GM23338 (cell line): ENCODE measurements around the gene SUCLG2. TPM values are rescaled to one million over a fixed set of nuclear protein-coding genes. Genes with fewer than 3 reads are reported as not detected.

Source experiments
- ATAC-seq: fragments of 200-7000 bp; cut with Tn5 transposase; 3 replicates; pipeline ENCODE4 v1.9.1; 2020
- DNase-seq: peaks from one replicate; pipeline ENCODE4 v3.0.0-alpha.2; 2015; ENCODE audit warnings: low spot score
- H2AFZ ChIP-seq: fragments of 200-600 bp; sonication (generic); 2 replicates; pipeline ENCODE4 v1.8.0; 2016; ENCODE audit warnings: antibody characterized with exemption, mild to moderate bottlenecking, moderate library complexity
- H3F3A ChIP-seq: fragments of 200-600 bp; sonication (generic); replicated peaks from 2 replicates; pipeline ENCODE4 v1.8.0; 2017; ENCODE audit warnings: antibody characterized with exemption, mixed run types, low read depth
- H3K27ac ChIP-seq: fragments of 200-600 bp; sonication (generic); 2 replicates; pipeline ENCODE4 v1.6.1; 2016; ENCODE audit warnings: low read depth
- H3K27me3 ChIP-seq: fragments of 200-600 bp; sonication (generic); 2 replicates; pipeline ENCODE4 v1.8.0; 2016; ENCODE audit warnings: mild to moderate bottlenecking, mixed run types, moderate library complexity; ENCODE audit not compliant: insufficient read depth
- H3K36me3 ChIP-seq: fragments of 200-600 bp; sonication (generic); 2 replicates; pipeline ENCODE4 v1.8.0; 2016; ENCODE audit warnings: mild to moderate bottlenecking; ENCODE audit not compliant: insufficient read depth
- H3K4me1 ChIP-seq: fragments of 200-600 bp; sonication (generic); 2 replicates; pipeline ENCODE4 v1.8.0; 2016; ENCODE audit warnings: mild to moderate bottlenecking, moderate library complexity; ENCODE audit not compliant: insufficient read depth
- H3K4me2 ChIP-seq: fragments of 200-600 bp; sonication (generic); 2 replicates; pipeline ENCODE4 v1.7.1; 2017; ENCODE audit warnings: mixed run types
- H3K4me3 ChIP-seq: fragments of 200-600 bp; sonication (generic); 2 replicates; pipeline ENCODE4 v1.6.1; 2016; ENCODE audit warnings: mixed run types
- H3K79me2 ChIP-seq: fragments of 200-600 bp; sonication (generic); replicated peaks from 2 replicates; pipeline ENCODE4 v1.8.0; 2017; ENCODE audit warnings: mild to moderate bottlenecking; ENCODE audit not compliant: insufficient read depth
- H3K9me2 ChIP-seq: fragments of 200-600 bp; sonication (generic); 2 replicates; pipeline ENCODE4 v1.8.0; 2017; ENCODE audit not compliant: insufficient read depth
- H4K20me1 ChIP-seq: fragments of 200-600 bp; sonication (generic); replicated peaks from 2 replicates; pipeline ENCODE4 v1.8.0; 2017; ENCODE audit warnings: mild to moderate bottlenecking; ENCODE audit not compliant: insufficient read depth
- H3K27ac Mint-ChIP-seq: 2 replicates; pipeline ENCODE4 v1.8.0; 2020; ENCODE audit warnings: inconsistent platforms, mild to moderate bottlenecking, moderate library complexity, mixed read lengths
- H3K27me3 Mint-ChIP-seq: 3 replicates; pipeline ENCODE4 v1.8.0; 2022; ENCODE audit warnings: low read depth, mild to moderate bottlenecking, moderate library complexity, mixed read lengths, inconsistent platforms; ENCODE audit not compliant: insufficient read depth, poor library complexity
- H3K36me3 Mint-ChIP-seq: 3 replicates; pipeline ENCODE4 v1.8.0; 2021; ENCODE audit warnings: low read depth, mild to moderate bottlenecking, inconsistent platforms, moderate library complexity, mixed read lengths
- H3K4me1 Mint-ChIP-seq: 3 replicates; pipeline ENCODE4 v1.8.0; 2020; ENCODE audit warnings: mild to moderate bottlenecking, inconsistent platforms, mixed read lengths
- H3K4me3 Mint-ChIP-seq: 3 replicates; pipeline ENCODE4 v1.8.0; 2021; ENCODE audit warnings: moderate library complexity, mild to moderate bottlenecking, inconsistent platforms, mixed read lengths
- H3K9me3 Mint-ChIP-seq: 3 replicates; pipeline ENCODE4 v1.8.0; 2020; ENCODE audit warnings: moderate library complexity, mild to moderate bottlenecking, inconsistent platforms, mixed read lengths
- CREB1 ChIP-seq: fragments of 250-450 bp; sonication (Bioruptor Pico); IDR thresholded peaks from 2 replicates; pipeline ENCODE4 v1.5.0; 2020; ENCODE audit warnings: low read depth, mild to moderate bottlenecking, moderate library complexity
- ETS1 ChIP-seq: IDR thresholded peaks from 2 replicates; pipeline ENCODE4 v1.6.1; 2016; ENCODE audit warnings: antibody characterized with exemption
- EZH2 ChIP-seq: fragments of 200-600 bp; sonication (generic); IDR thresholded peaks from one replicate; pipeline ENCODE4 v1.8.0; 2017; ENCODE audit warnings: antibody characterized with exemption, mild to moderate bottlenecking, low read depth; ENCODE audit not compliant: unreplicated experiment
- EZH2phosphoT487 ChIP-seq: fragments of 200-600 bp; sonication (generic); IDR thresholded peaks from one replicate; pipeline ENCODE4 v1.8.1; 2018; ENCODE audit warnings: antibody characterized with exemption; ENCODE audit not compliant: unreplicated experiment
- JUNB ChIP-seq: IDR thresholded peaks from one replicate; pipeline ENCODE4 v1.6.1; 2016; ENCODE audit warnings: antibody characterized with exemption; ENCODE audit not compliant: unreplicated experiment
- NANOG ChIP-seq: IDR thresholded peaks from 2 replicates; pipeline ENCODE4 v1.6.1; 2016; ENCODE audit warnings: antibody characterized with exemption, borderline replicate concordance
- POLR2AphosphoS5 ChIP-seq: IDR thresholded peaks from 2 replicates; pipeline ENCODE4 v1.6.1; 2016; ENCODE audit warnings: antibody characterized with exemption, low read depth
- REST ChIP-seq: IDR thresholded peaks from one replicate; pipeline ENCODE4 v1.6.1; 2018; ENCODE audit warnings: antibody characterized with exemption; ENCODE audit not compliant: unreplicated experiment
- STAT1 ChIP-seq: IDR thresholded peaks from one replicate; pipeline ENCODE4 v1.6.1; 2016; ENCODE audit warnings: antibody characterized with exemption; ENCODE audit not compliant: unreplicated experiment
- ZNF114 ChIP-seq: fragments of 250-450 bp; sonication (Bioruptor Pico); IDR thresholded peaks from 2 replicates; pipeline ENCODE4 v1.5.0; 2020; ENCODE audit warnings: mild to moderate bottlenecking, moderate library complexity
- ZNF331 ChIP-seq: fragments of 250-450 bp; sonication (Bioruptor Pico); IDR thresholded peaks from 2 replicates; pipeline ENCODE4 v1.5.0; 2020; ENCODE audit warnings: low read depth, mild to moderate bottlenecking, moderate library complexity
- polyA plus RNA-seq: library from polyadenylated mRNA; unstranded; fragments of >200 nt; fragmentation: Nextera tagmentation; extraction: Ambion mirVana; gene quantifications from 2 replicates; pipeline ENCODE4 v1.2.1, GENCODE V29; 2016
- total RNA-seq: library from RNA; depleted of rRNA; stranded (reverse); fragments of >200 nt; shearing (Covaris generic); gene quantifications from 2 replicates; pipeline ENCODE4 v1.2.3, GENCODE V29; 2014
- TF ChIP-seq, protein P1 (sequence below), 2 experiments: fragments of 200-600 bp in 1 of 2; sonication (generic) in 1 of 2; conservative IDR thresholded peaks; 2 replicates each; pipeline versions ENCODE4 v1.5.1 to v1.6.1; 2016 to 2017; ENCODE audit warnings: antibody characterized with exemption in 2 of 2, low read depth in 2 of 2, mild to moderate bottlenecking in 2 of 2, moderate library complexity in 1 of 2
- TF ChIP-seq, protein P2 (sequence below): fragments of 250-450 bp; sonication (Bioruptor Pico); IDR thresholded peaks from 2 replicates; pipeline ENCODE4 v1.5.0; 2020; ENCODE audit warnings: mild to moderate bottlenecking, moderate library complexity

SUCLG2 gene
- total and polyA plus RNA-seq, 2 experiments from 2014 or later: 29.3 to 39.0 TPM

DNA sequence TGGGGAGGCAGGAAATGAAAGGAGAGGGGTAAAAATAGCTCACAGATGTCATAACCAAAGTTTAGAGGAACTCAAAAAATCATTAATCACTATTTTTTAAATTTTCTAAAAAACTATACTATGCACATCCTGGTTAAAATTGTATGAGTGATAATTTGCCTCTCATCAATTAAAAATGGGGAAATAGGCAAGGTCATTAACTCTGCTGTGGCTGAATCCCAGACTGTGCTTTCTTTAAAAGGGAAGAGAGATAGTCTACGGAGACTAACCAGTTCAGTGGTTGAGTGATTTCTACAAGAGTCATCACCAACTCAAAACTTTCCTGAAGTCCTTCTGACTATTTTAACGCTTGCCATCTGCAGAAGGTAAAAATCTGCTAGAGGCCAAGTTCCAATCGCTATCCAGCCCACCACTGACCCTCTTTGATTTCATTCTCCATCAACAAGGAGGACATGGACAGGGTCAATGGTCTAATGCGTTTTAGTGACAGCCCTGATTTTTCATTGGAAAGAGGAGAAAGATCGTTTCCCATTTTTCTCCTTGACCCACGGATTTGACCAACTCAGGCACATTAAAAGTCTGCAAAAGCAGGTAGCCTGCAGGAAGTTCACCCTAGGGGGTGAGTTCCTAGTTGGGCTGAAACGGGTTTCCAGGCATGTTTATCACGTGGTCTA lies 850 bp downstream of the SUCLG2 start:
- Histone ChIP-seq H3K27ac (peak overlapping the region; percentile 28), H3K36me3 (no peaks in the 10 kb centered on the region), H3K27me3 (no peaks in the 10 kb centered on the region), H4K20me1 (no peaks in the 10 kb centered on the region), H3K9me2 (no peaks in the 10 kb centered on the region), H3F3A (no peaks in the 10 kb centered on the region), H2AFZ (peak overlapping the region; percentile 99), H3K4me3 (peak overlapping the region; percentile 72), H3K79me2 (peaks cover 13% of the 10 kb centered on the region), H3K4me2 (peak overlapping the region; percentile 78), H3K4me1 (peaks cover 14% of the 10 kb centered on the region)
- ATAC-seq (peak; percentile 25; the same call in 2 of the 3 replicates), DNase-seq (peak; percentile 11)
- peaks cover 15% of the 10 kb centered on the region for H3K36me3 Mint-ChIP-seq
- H3K9me3 Mint-ChIP-seq: no peaks in the 10 kb centered on the region; the same call in 2 of the 3 replicates
- peaks cover 2% of the 10 kb centered on the region for H3K27me3 Mint-ChIP-seq
- peaks cover 26% of the 10 kb centered on the region for H3K4me1 Mint-ChIP-seq
- no peak for TF ChIP-seq REST
- no peak for TF ChIP-seq ZNF331 (CRISPR knock-in tag)
- TF ChIP-seq, protein P1, sequence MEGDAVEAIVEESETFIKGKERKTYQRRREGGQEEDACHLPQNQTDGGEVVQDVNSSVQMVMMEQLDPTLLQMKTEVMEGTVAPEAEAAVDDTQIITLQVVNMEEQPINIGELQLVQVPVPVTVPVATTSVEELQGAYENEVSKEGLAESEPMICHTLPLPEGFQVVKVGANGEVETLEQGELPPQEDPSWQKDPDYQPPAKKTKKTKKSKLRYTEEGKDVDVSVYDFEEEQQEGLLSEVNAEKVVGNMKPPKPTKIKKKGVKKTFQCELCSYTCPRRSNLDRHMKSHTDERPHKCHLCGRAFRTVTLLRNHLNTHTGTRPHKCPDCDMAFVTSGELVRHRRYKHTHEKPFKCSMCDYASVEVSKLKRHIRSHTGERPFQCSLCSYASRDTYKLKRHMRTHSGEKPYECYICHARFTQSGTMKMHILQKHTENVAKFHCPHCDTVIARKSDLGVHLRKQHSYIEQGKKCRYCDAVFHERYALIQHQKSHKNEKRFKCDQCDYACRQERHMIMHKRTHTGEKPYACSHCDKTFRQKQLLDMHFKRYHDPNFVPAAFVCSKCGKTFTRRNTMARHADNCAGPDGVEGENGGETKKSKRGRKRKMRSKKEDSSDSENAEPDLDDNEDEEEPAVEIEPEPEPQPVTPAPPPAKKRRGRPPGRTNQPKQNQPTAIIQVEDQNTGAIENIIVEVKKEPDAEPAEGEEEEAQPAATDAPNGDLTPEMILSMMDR (conservative IDR thresholded peaks at IDR 0.05; ENCODE audit: low read depth in 2 of 2): no peak
- no peak for TF ChIP-seq ETS1
- TF ChIP-seq STAT1: no peak
- TF ChIP-seq EZH2phosphoT487: no peak
- TF ChIP-seq POLR2AphosphoS5: no peak
- TF ChIP-seq, protein P2, sequence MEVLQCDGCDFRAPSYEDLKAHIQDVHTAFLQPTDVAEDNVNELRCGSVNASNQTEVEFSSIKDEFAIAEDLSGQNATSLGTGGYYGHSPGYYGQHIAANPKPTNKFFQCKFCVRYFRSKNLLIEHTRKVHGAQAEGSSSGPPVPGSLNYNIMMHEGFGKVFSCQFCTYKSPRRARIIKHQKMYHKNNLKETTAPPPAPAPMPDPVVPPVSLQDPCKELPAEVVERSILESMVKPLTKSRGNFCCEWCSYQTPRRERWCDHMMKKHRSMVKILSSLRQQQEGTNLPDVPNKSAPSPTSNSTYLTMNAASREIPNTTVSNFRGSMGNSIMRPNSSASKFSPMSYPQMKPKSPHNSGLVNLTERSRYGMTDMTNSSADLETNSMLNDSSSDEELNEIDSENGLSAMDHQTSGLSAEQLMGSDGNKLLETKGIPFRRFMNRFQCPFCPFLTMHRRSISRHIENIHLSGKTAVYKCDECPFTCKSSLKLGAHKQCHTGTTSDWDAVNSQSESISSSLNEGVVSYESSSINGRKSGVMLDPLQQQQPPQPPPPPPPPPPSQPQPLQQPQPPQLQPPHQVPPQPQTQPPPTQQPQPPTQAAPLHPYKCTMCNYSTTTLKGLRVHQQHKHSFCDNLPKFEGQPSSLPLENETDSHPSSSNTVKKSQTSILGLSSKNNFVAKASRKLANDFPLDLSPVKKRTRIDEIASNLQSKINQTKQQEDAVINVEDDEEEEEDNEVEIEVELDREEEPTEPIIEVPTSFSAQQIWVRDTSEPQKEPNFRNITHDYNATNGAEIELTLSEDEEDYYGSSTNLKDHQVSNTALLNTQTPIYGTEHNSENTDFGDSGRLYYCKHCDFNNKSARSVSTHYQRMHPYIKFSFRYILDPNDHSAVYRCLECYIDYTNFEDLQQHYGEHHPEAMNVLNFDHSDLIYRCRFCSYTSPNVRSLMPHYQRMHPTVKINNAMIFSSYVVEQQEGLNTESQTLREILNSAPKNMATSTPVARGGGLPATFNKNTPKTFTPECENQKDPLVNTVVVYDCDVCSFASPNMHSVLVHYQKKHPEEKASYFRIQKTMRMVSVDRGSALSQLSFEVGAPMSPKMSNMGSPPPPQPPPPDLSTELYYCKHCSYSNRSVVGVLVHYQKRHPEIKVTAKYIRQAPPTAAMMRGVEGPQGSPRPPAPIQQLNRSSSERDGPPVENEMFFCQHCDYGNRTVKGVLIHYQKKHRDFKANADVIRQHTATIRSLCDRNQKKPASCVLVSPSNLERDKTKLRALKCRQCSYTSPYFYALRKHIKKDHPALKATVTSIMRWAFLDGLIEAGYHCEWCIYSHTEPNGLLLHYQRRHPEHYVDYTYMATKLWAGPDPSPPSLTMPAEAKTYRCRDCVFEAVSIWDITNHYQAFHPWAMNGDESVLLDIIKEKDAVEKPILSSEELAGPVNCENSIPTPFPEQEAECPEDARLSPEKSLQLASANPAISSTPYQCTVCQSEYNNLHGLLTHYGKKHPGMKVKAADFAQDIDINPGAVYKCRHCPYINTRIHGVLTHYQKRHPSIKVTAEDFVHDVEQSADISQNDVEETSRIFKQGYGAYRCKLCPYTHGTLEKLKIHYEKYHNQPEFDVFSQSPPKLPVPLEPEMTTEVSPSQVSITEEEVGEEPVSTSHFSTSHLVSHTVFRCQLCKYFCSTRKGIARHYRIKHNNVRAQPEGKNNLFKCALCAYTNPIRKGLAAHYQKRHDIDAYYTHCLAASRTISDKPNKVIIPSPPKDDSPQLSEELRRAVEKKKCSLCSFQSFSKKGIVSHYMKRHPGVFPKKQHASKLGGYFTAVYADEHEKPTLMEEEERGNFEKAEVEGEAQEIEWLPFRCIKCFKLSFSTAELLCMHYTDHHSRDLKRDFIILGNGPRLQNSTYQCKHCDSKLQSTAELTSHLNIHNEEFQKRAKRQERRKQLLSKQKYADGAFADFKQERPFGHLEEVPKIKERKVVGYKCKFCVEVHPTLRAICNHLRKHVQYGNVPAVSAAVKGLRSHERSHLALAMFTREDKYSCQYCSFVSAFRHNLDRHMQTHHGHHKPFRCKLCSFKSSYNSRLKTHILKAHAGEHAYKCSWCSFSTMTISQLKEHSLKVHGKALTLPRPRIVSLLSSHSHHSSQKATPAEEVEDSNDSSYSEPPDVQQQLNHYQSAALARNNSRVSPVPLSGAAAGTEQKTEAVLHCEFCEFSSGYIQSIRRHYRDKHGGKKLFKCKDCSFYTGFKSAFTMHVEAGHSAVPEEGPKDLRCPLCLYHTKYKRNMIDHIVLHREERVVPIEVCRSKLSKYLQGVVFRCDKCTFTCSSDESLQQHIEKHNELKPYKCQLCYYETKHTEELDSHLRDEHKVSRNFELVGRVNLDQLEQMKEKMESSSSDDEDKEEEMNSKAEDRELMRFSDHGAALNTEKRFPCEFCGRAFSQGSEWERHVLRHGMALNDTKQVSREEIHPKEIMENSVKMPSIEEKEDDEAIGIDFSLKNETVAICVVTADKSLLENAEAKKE (CRISPR knock-in tag): no peak
- TF ChIP-seq JUNB: no peak
- no peak for TF ChIP-seq NANOG
- TF ChIP-seq ZNF114 (CRISPR knock-in tag): no peak
- TF ChIP-seq CREB1 (CRISPR knock-in tag): no peak
- no peak for TF ChIP-seq EZH2
- peak overlapping the region; percentile 71 for H3K4me3 Mint-ChIP-seq
- peak overlapping the region; percentile 49; the same call in 1 of the 2 replicates for H3K27ac Mint-ChIP-seq
